ENCODE results near the gene PLPP4.

Gene PLPP4

GRCh38 chr10:120582753-120583152 lies 125.7 kb downstream of the PLPP4 start:
- no peak for DNase-seq

- DNase-seq, result no peak
These were observed 126.5 kb downstream of the PLPP4 start for GRCh38 chr10:120583424-120584108.

- no peak for DNase-seq
These were observed 127.8 kb downstream of the PLPP4 start for GRCh38 chr10:120584786-120585185.

GRCh38 chr10:120586471-120586872 lies 129.4 kb downstream of the PLPP4 start:
- DNase-seq, result no peak

GRCh38 chr10:120587061-120587460 lies 130.0 kb downstream of the PLPP4 start:
- DNase-seq, result no peak

GRCh38 chr10:120588311-120588710 lies 131.3 kb downstream of the PLPP4 start:
- DNase-seq, result no peak

GRCh38 chr10:120593693-120594092 lies 136.7 kb downstream of the PLPP4 start:
- no peak for DNase-seq

GRCh38 chr10:120597902-120598301 lies 140.9 kb downstream of the PLPP4 start:
- no peak for DNase-seq

- no peak for DNase-seq
These were observed 141.4 kb downstream of the PLPP4 start for GRCh38 chr10:120598386-120598785.

GRCh38 chr10:120599200-120599724 lies 142.2 kb downstream of the PLPP4 start:
- no peak for DNase-seq

- DNase-seq, result no peak
These were observed 144.0 kb downstream of the PLPP4 start for GRCh38 chr10:120600871-120601649.

- no peak for DNase-seq
These were observed 145.0 kb downstream of the PLPP4 start for GRCh38 chr10:120601999-120602398.

- no peak for DNase-seq
These were observed 148.4 kb downstream of the PLPP4 start for GRCh38 chr10:120605410-120605809.

GRCh38 chr10:120606051-120606764 lies 149.2 kb downstream of the PLPP4 start:
- DNase-seq, result no peak

- no peak for DNase-seq
These were observed 150.1 kb downstream of the PLPP4 start for GRCh38 chr10:120607016-120607709.

- no peak for DNase-seq
These were observed 151.0 kb downstream of the PLPP4 start for GRCh38 chr10:120607710-120608703.

- DNase-seq, result no peak
These were observed 152.0 kb downstream of the PLPP4 start for GRCh38 chr10:120609006-120609405.

GRCh38 chr10:120610791-120611190 lies 153.8 kb downstream of the PLPP4 start:
- no peak for DNase-seq

GRCh38 chr10:120612756-120613155 lies 155.7 kb downstream of the PLPP4 start:
- DNase-seq, result no peak

GRCh38 chr10:120613180-120613579 lies 156.2 kb downstream of the PLPP4 start:
- no peak for DNase-seq

- no peak for DNase-seq
These were observed 157.7 kb downstream of the PLPP4 start for GRCh38 chr10:120614680-120615079.

Measured in NCI-H187 treated with DMSO at 0.1 percent for 48 hours (cell line).